Retinal pigment epithelial cell (primary cell): Measurements from ENCODE around the gene CNIH1.

Experiments
- DNase-seq: peaks from one replicate; pipeline ENCODE4 v3.0.0-alpha.2; 2010; ENCODE audit warnings: low read depth
- H3K4me3 ChIP-seq: 2 replicates; pipeline ENCODE4 v1.5.1; 2011; ENCODE audit warnings: mild to moderate bottlenecking, low read length, control low read depth, moderate library complexity
- TF ChIP-seq, protein P1 (sequence below): conservative IDR thresholded peaks from 2 replicates; pipeline ENCODE4 v1.5.1; 2011; ENCODE audit warnings: low read depth, low read length, control low read depth, inconsistent platforms

CNIH1 gene

GRCh38 chr14:54374117-54374884 lies 66.9 kb downstream of the CNIH1 start:
- TF ChIP-seq, protein P1, sequence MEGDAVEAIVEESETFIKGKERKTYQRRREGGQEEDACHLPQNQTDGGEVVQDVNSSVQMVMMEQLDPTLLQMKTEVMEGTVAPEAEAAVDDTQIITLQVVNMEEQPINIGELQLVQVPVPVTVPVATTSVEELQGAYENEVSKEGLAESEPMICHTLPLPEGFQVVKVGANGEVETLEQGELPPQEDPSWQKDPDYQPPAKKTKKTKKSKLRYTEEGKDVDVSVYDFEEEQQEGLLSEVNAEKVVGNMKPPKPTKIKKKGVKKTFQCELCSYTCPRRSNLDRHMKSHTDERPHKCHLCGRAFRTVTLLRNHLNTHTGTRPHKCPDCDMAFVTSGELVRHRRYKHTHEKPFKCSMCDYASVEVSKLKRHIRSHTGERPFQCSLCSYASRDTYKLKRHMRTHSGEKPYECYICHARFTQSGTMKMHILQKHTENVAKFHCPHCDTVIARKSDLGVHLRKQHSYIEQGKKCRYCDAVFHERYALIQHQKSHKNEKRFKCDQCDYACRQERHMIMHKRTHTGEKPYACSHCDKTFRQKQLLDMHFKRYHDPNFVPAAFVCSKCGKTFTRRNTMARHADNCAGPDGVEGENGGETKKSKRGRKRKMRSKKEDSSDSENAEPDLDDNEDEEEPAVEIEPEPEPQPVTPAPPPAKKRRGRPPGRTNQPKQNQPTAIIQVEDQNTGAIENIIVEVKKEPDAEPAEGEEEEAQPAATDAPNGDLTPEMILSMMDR = no peak
- no peak for DNase-seq
- no peak overlapping the region for H3K4me3 ChIP-seq
